ENCODE results near the gene ATP2B2. TPM values are rescaled to one million over a fixed set of nuclear protein-coding genes. Genes with fewer than 3 reads are reported as not detected.

The ATP2B2 gene
- total and polyA plus RNA-seq, 2 experiments from 2014 or later: 0.66 to 1.8 TPM

DNA sequence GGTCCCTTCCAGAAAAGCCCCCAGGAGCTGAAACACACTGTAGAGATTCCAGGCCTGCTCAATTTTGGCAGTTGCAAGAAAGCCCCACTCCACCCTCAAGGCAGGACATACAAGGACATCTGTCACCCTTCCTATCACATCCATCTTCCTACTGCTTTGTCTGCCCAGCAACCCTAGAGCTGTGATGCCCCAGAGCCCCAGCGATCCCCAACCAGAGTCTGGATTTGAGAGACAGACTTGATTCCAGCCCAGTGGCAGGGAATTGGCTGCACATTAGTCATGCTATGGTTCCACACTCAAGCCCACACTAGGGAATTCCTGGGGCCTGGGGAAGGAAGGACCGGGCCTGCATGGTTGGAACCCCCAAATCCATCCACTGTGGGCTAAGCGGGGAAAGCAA, 56.8 kb downstream of the ATP2B2 start:
- no peaks in the 10 kb centered on the region for H3K9me3 ChIP-seq (ENCODE audit: low read depth)
- no peaks in the 10 kb centered on the region for H3K9me2 ChIP-seq (replicated peaks; ENCODE audit: insufficient read depth)
- no peaks in the 10 kb centered on the region for H4K20me1 ChIP-seq (ENCODE audit: insufficient read depth, poor library complexity, severe bottlenecking)
- no peak overlapping the region for H3K27ac ChIP-seq
- no peak overlapping the region for H3K4me2 ChIP-seq
- peaks cover 17% of the 10 kb centered on the region for H3K27me3 ChIP-seq
- H2AFZ ChIP-seq: no peak overlapping the region
- H3K4me1 ChIP-seq (ENCODE audit: insufficient read depth): no peaks in the 10 kb centered on the region
- no peak for DNase-seq (ENCODE audit: low spot score)
- H3K4me3 ChIP-seq: no peak overlapping the region
- H3K79me2 ChIP-seq: no peaks in the 10 kb centered on the region
- no peaks in the 10 kb centered on the region for H3K36me3 ChIP-seq (replicated peaks; ENCODE audit: insufficient read depth, low read depth)
- TF ChIP-seq, protein P1, sequence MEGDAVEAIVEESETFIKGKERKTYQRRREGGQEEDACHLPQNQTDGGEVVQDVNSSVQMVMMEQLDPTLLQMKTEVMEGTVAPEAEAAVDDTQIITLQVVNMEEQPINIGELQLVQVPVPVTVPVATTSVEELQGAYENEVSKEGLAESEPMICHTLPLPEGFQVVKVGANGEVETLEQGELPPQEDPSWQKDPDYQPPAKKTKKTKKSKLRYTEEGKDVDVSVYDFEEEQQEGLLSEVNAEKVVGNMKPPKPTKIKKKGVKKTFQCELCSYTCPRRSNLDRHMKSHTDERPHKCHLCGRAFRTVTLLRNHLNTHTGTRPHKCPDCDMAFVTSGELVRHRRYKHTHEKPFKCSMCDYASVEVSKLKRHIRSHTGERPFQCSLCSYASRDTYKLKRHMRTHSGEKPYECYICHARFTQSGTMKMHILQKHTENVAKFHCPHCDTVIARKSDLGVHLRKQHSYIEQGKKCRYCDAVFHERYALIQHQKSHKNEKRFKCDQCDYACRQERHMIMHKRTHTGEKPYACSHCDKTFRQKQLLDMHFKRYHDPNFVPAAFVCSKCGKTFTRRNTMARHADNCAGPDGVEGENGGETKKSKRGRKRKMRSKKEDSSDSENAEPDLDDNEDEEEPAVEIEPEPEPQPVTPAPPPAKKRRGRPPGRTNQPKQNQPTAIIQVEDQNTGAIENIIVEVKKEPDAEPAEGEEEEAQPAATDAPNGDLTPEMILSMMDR (IDR thresholded peaks at IDR 0.05; ENCODE audit: poor library complexity): no peak
- TF ChIP-seq EZH2phosphoT487 (IDR thresholded peaks at IDR 0.05; ENCODE audit: low read depth, severe bottlenecking, unreplicated experiment): no peak
- no peak for TF ChIP-seq EZH2 (IDR thresholded peaks at IDR 0.05; ENCODE audit: borderline replicate concordance)
- WGBS (ENCODE audit: low lambda C conversion rate, missing lambda C conversion rate): 94% methylated on average over 3 of the region's 3 CpGs

DNA sequence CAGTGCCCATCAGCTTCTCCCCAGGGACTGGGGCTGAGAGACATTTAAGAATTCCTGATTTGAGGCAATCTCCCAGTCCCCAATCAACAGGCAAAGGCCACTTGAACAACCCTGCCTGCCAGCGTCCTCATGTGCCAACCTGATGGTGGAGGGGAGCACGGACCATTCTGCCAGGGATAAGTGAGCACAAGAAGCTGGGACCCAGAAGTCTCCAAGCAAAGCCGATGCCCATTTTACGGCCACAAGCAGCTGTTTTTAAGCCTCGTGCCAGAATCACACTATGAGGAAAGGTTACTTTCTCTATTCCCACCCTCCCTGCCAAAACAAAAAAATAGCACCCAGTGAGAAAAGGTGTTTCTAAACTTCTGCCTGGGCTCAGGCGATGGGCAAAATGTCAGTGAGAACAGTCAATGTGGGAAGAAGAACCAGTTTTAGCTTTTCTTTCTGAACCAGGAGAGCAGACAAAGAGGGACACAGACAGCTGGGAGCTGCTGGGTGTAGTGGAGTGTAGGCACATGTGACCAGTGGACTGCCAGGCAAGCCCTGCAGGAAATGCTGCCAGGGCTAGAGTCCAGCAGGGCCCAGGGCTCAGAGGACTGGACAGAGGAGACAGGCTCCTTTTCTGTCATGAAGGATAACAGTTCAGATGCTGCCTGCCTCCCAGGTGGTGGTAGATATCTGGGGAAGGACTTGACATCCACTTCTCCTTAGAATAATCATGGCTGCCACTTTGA, 57.7 kb downstream of the ATP2B2 start:
- Histone ChIP-seq H3K9me3 (ENCODE audit: low read depth) (no peaks in the 10 kb centered on the region), H4K20me1 (ENCODE audit: insufficient read depth, poor library complexity, severe bottlenecking) (no peaks in the 10 kb centered on the region), H3K4me2 (no peak overlapping the region), H3K79me2 (no peaks in the 10 kb centered on the region), H3K27me3 (peaks cover 17% of the 10 kb centered on the region), H3K4me3 (no peak overlapping the region), H2AFZ (no peak overlapping the region), H3K9me2 (replicated peaks; ENCODE audit: insufficient read depth) (no peaks in the 10 kb centered on the region), H3K4me1 (ENCODE audit: insufficient read depth) (no peaks in the 10 kb centered on the region), H3K27ac (no peak overlapping the region), H3K36me3 (replicated peaks; ENCODE audit: insufficient read depth, low read depth) (no peaks in the 10 kb centered on the region)
- DNase-seq (ENCODE audit: low spot score): no peak
- 81% methylated on average over 6 of the region's 6 CpGs for WGBS (ENCODE audit: low lambda C conversion rate, missing lambda C conversion rate)
- TF ChIP-seq EZH2 (IDR thresholded peaks at IDR 0.05; ENCODE audit: borderline replicate concordance) (no peak), EZH2phosphoT487 (IDR thresholded peaks at IDR 0.05; ENCODE audit: low read depth, severe bottlenecking, unreplicated experiment) (no peak)
- TF ChIP-seq, protein P1 (IDR thresholded peaks at IDR 0.05; ENCODE audit: poor library complexity): no peak

DNA sequence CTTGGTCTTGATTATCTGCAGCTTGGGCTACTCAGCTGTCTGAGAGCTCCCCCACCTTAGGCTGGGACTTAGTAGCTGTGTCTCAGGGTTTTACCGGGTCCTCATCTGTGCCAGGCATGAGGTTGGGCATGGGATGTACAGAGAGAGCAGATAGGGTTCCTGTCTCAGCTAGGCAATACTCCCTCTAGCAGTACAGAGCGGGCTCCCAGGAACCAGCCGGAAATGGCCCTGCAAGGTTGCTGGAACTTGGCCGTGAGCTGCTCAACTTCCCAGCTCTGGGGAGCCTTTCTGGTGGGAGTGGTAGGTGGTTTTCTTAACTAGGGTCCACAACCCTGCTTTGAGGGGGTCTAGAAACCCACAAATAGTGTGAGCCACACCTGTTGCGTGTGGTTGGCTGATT, 58.3 kb downstream of the ATP2B2 start:
- Histone ChIP-seq H3K27me3 (peaks cover 17% of the 10 kb centered on the region), H3K79me2 (no peaks in the 10 kb centered on the region), H3K4me2 (no peak overlapping the region), H2AFZ (no peak overlapping the region), H3K9me2 (replicated peaks; ENCODE audit: insufficient read depth) (no peaks in the 10 kb centered on the region), H3K27ac (no peak overlapping the region), H3K4me3 (no peak overlapping the region), H4K20me1 (ENCODE audit: insufficient read depth, poor library complexity, severe bottlenecking) (no peaks in the 10 kb centered on the region), H3K4me1 (ENCODE audit: insufficient read depth) (no peaks in the 10 kb centered on the region), H3K36me3 (replicated peaks; ENCODE audit: insufficient read depth, low read depth) (no peaks in the 10 kb centered on the region), H3K9me3 (ENCODE audit: low read depth) (no peaks in the 10 kb centered on the region)
- DNase-seq (ENCODE audit: low spot score): no peak
- WGBS (ENCODE audit: low lambda C conversion rate, missing lambda C conversion rate): 81% methylated on average over 5 of the region's 5 CpGs
- no peak for TF ChIP-seq EZH2phosphoT487 (IDR thresholded peaks at IDR 0.05; ENCODE audit: low read depth, severe bottlenecking, unreplicated experiment)
- TF ChIP-seq EZH2 (IDR thresholded peaks at IDR 0.05; ENCODE audit: borderline replicate concordance): no peak
- TF ChIP-seq, protein P1 (IDR thresholded peaks at IDR 0.05; ENCODE audit: poor library complexity): no peak
